Tibial nerve (tissue), 3 donors: ENCODE results near the gene CLEC19A.

Source experiments
- POLR2A ChIP-seq, 2 donors: fragments of 450-650 bp; IDR thresholded peaks; one replicate each; pipeline ENCODE4 v1.6.1; 2017; ENCODE audit warnings: antibody characterized with exemption in 2 of 2, mild to moderate bottlenecking in 2 of 2, moderate library complexity in 2 of 2
- TF ChIP-seq, protein P1 (sequence below), 5 experiments: fragments of 200-600 bp in 3 of 5; fragments of 450-650 bp in 2 of 5; sonication (generic) in 3 of 5; IDR thresholded peaks; one replicate each; pipeline ENCODE4 v1.5.1; 2016 to 2019; ENCODE audit warnings: antibody characterized with exemption in 5 of 5, mild to moderate bottlenecking in 3 of 5, moderate library complexity in 2 of 5

DNA sequence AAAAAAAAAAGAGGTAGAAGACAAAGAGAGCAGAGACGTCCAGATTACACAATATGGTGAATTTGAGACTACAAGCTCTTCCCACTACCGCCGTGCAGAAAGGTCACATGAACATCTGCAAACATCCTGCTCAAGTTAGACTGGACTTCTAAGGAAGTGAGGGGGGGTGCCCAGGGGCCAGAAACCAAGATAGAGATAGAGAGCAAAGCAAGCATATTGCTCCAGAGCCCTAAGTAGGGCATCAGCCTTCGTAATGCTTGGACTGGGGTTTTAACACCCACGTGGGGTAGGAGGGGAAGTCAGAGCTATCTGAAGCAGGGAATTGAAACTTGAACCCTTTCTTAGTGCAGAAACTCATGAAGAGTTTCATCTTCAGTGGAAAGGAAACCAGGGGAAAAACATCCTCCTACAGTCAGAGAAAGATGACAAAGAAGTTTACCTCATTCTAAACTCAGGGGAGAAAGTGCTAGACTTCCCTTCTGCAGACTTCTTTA lies 8.7 kb downstream of the CLEC19A start:
- TF ChIP-seq, protein P1, sequence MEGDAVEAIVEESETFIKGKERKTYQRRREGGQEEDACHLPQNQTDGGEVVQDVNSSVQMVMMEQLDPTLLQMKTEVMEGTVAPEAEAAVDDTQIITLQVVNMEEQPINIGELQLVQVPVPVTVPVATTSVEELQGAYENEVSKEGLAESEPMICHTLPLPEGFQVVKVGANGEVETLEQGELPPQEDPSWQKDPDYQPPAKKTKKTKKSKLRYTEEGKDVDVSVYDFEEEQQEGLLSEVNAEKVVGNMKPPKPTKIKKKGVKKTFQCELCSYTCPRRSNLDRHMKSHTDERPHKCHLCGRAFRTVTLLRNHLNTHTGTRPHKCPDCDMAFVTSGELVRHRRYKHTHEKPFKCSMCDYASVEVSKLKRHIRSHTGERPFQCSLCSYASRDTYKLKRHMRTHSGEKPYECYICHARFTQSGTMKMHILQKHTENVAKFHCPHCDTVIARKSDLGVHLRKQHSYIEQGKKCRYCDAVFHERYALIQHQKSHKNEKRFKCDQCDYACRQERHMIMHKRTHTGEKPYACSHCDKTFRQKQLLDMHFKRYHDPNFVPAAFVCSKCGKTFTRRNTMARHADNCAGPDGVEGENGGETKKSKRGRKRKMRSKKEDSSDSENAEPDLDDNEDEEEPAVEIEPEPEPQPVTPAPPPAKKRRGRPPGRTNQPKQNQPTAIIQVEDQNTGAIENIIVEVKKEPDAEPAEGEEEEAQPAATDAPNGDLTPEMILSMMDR (IDR thresholded peaks at IDR 0.05), result no peak
- TF ChIP-seq POLR2A (IDR thresholded peaks at IDR 0.05), result no peak
